ENCODE data around the gene SLC19A2. TPM values are rescaled to one million over a fixed set of nuclear protein-coding genes. Genes with fewer than 3 reads are reported as not detected.

The SLC19A2 gene
- total and polyA plus RNA-seq, 2 donors (not counting 3 experiments of a cell fraction or from before 2014, with no cell fraction given) = 5.2 to 5.4 TPM

- no peaks in the 10 kb centered on the region for H3K9me3 ChIP-seq (replicated peaks; ENCODE audit: control insufficient read depth, insufficient read depth, low read length)
- no peak overlapping the region for H3K27ac ChIP-seq (ENCODE audit: insufficient read depth, low read depth, low read length)
- H2AFZ ChIP-seq (ENCODE audit: low read depth, low read length) = no peak overlapping the region
- no peaks in the 10 kb centered on the region for H3K79me2 ChIP-seq (ENCODE audit: control insufficient read depth, insufficient read depth, low read length)
- no peaks in the 10 kb centered on the region for H3K36me3 ChIP-seq (ENCODE audit: control insufficient read depth in 2 of 2, extremely low read depth in 1 of 2, insufficient read depth in 2 of 2, low read length in 2 of 2)
- DNase-seq (ENCODE audit: low read depth, low spot score) = no peak
- no TSS peak for BruUV-seq (replicated peaks)
- no peak for TF ChIP-seq JUN (IDR thresholded peaks at IDR 0.05; ENCODE audit: borderline replicate concordance, insufficient read depth, insufficient read length, low read depth)
- TF ChIP-seq EZH2 (IDR thresholded peaks at IDR 0.05; ENCODE audit: borderline replicate concordance, low read depth, low read length, severe bottlenecking) = no peak
- no peak for TF ChIP-seq GATA2 (IDR thresholded peaks at IDR 0.05; ENCODE audit: insufficient read depth, insufficient read length, low read depth, low read length)
- no peak for TF ChIP-seq FOS (IDR thresholded peaks at IDR 0.05; ENCODE audit: borderline replicate concordance, insufficient read depth, low read length)
- no peak for TF ChIP-seq MYC (IDR thresholded peaks at IDR 0.05; ENCODE audit: low read depth, low read length)
- TF ChIP-seq CTCF (IDR thresholded peaks at IDR 0.05; ENCODE audit: extremely low read depth in 1 of 2, insufficient read depth in 1 of 2, low read depth in 1 of 2, low read length in 2 of 2) = no peak
- TF ChIP-seq POLR2AphosphoS5 (IDR thresholded peaks at IDR 0.05; ENCODE audit: insufficient read depth, low read depth, low read length) = no peak
- no peak for TF ChIP-seq MAX (IDR thresholded peaks at IDR 0.05; ENCODE audit: insufficient read depth, insufficient read length)
- TF ChIP-seq POLR2A (IDR thresholded peaks at IDR 0.05; ENCODE audit: low read depth, low read length) = no peak
- FAIRE-seq = no peak
- H3K4me3 ChIP-seq (replicated peaks in 1 of 3; ENCODE audit: insufficient read depth in 1 of 3, low read depth in 1 of 3, low read length in 3 of 3) = no peak overlapping the region
- no peaks in the 10 kb centered on the region for H4K20me1 ChIP-seq (replicated peaks; ENCODE audit: control insufficient read depth, extremely low read depth, insufficient read depth, low read length)
- dilution Hi-C loops (cut with MboI; ENCODE audit: extremely low pct_ligation_motif_present, low sequenced_read_pairs) = no loop called here
- no peaks in the 10 kb centered on the region for H3K9me1 ChIP-seq (replicated peaks; ENCODE audit: control insufficient read depth, extremely low read depth, insufficient read depth, low read length)
- CTCF ChIA-PET = interaction anchor here (0.6 to 1.2 kb wide), 2 partner anchors 12 to 156 kb away, joined by 3 to 4 read pairs; no protein-coding TSS in a partner anchor
- H3K27me3 ChIP-seq (ENCODE audit: control insufficient read depth in 2 of 2, insufficient read depth in 2 of 2, low read length in 2 of 2) = no peaks in the 10 kb centered on the region
- H3K4me2 ChIP-seq (ENCODE audit: insufficient read depth, low read length) = no peak overlapping the region
- intact Hi-C loops (cut with micrococcal nuclease) = no loop called here
- H3K9ac ChIP-seq (replicated peaks; ENCODE audit: extremely low read depth, insufficient read depth, low read length) = no peak overlapping the region
- H3K4me1 ChIP-seq (ENCODE audit: control insufficient read depth, extremely low read depth, insufficient read depth, low read length) = no peaks in the 10 kb centered on the region
- POLR2A ChIA-PET = no interaction called here
Measured at GRCh38 chr1:169494343-169494742, 8.6 kb upstream of the SLC19A2 start.

Measured in endothelial cell of umbilical vein (primary cell).